T-cell (primary cell): ENCODE results near the gene FAF2. TPM values are rescaled to one million over a fixed set of nuclear protein-coding genes. Genes with fewer than 3 reads are reported as not detected.
A peak's percentile ranks its signal among the peaks of the same experiment; 100 is the strongest.

Experiments
- ATAC-seq, 4 experiments: fragments of 200-7000 bp in 3 of 4; fragments of 150-1000 bp in 1 of 4; cut with Tn5 transposase; replicated peaks in 1 of 4; 1 replicate in 3 of 4; 2 replicates in 1 of 4; pipeline ENCODE4 v1.10.0; 2021; ENCODE audit warnings: moderate library complexity in 3 of 4, mild to moderate bottlenecking in 2 of 4, moderate number of reproducible peaks in 1 of 4
- CTCF ChIA-PET, 2 donors: fragments of 300-600 bp; sonication (Branson Sonifier 250); formaldehyde crosslinking; loops; one replicate each; lab custom pipeline; 2022; ENCODE audit warnings: antibody characterized with exemption in 2 of 2; lab: Charles Lee
- POLR2A ChIA-PET, 2 donors: fragments of 300-600 bp; sonication (Branson Sonifier 250); formaldehyde crosslinking; loops; one replicate each; lab custom pipeline; 2022; ENCODE audit warnings: antibody characterized with exemption in 2 of 2; lab: Charles Lee
- DNase-seq, 35 experiments: peaks; one replicate each; pipeline versions ENCODE4 v3.0.0 to v3.0.0-alpha.2; 2013 to 2023
- H3K27ac ChIP-seq: one replicate; pipeline ENCODE4 v1.5.1; 2013; ENCODE audit warnings: low read length
- H3K27me3 ChIP-seq, 2 experiments: replicated peaks in 1 of 2; 1 replicate in 1 of 2; 2 replicates in 1 of 2; pipeline versions ENCODE4 v1.6.1 to v1.7.0; 2013; ENCODE audit warnings: low read length in 1 of 2, mixed read lengths in 1 of 2; ENCODE audit not compliant: control insufficient read depth in 2 of 2, insufficient read depth in 2 of 2; ENCODE audit errors: extremely low read depth in 1 of 2
- H3K36me3 ChIP-seq, 2 donors: 1 replicate in 1 of 2; 2 replicates in 1 of 2; pipeline versions ENCODE4 v1.6.1 to v1.7.0; 2013; ENCODE audit warnings: low read length in 1 of 2; ENCODE audit not compliant: control insufficient read depth in 2 of 2, insufficient read depth in 1 of 2; ENCODE audit errors: extremely low read depth in 1 of 2
- H3K4me1 ChIP-seq, 2 experiments: 1 replicate in 1 of 2; 2 replicates in 1 of 2; pipeline versions ENCODE4 v1.6.1 to v1.7.0; 2013; ENCODE audit warnings: low read length in 2 of 2, mixed read lengths in 1 of 2; ENCODE audit not compliant: insufficient read depth in 2 of 2, control insufficient read depth in 1 of 2; ENCODE audit errors: extremely low read depth in 1 of 2
- H3K4me3 ChIP-seq, 2 donors: 1 replicate in 1 of 2; 2 replicates in 1 of 2; pipeline versions ENCODE4 v1.5.1 to v1.7.0; 2013; ENCODE audit warnings: mild to moderate bottlenecking in 2 of 2, low read length in 1 of 2, moderate library complexity in 1 of 2; ENCODE audit not compliant: control insufficient read depth in 1 of 2; ENCODE audit errors: extremely low read depth in 1 of 2
- H3K9me3 ChIP-seq: 2 replicates; pipeline ENCODE4 v1.7.0; 2013
- H3K27ac Mint-ChIP-seq, 2 donors: one replicate each; pipeline ENCODE4 v1.8.0; 2020 to 2021; ENCODE audit warnings: mild to moderate bottlenecking in 2 of 2, mixed read lengths in 2 of 2
- H3K27me3 Mint-ChIP-seq, 2 donors: one replicate each; pipeline ENCODE4 v1.8.0; 2021 to 2022; ENCODE audit warnings: mixed read lengths in 2 of 2
- H3K36me3 Mint-ChIP-seq: one replicate; pipeline ENCODE4 v1.8.0; 2021; ENCODE audit warnings: mixed read lengths
- H3K4me1 Mint-ChIP-seq, 3 donors: one replicate each; pipeline ENCODE4 v1.8.0; 2020 to 2022; ENCODE audit warnings: mixed read lengths in 3 of 3, mild to moderate bottlenecking in 1 of 3
- H3K4me3 Mint-ChIP-seq, 3 donors: one replicate each; pipeline ENCODE4 v1.8.0; 2020 to 2022; ENCODE audit warnings: mild to moderate bottlenecking in 3 of 3, mixed read lengths in 3 of 3, moderate library complexity in 3 of 3
- H3K9me3 Mint-ChIP-seq, 3 donors: one replicate each; pipeline ENCODE4 v1.8.0; 2020 to 2022; ENCODE audit warnings: mixed read lengths in 3 of 3
- WGBS: methylation state at CpG from one replicate; pipeline ENCODE4 v1.1.5; 2013; ENCODE audit warnings: missing lambda C conversion rate; ENCODE audit not compliant: insufficient coverage; 5-methylcytosine and 5-hydroxymethylcytosine counted together
- total RNA-seq, 35 experiments: library from RNA in 6 of 35; stranded (reverse) in 6 of 35; fragments of 120-200 nt in 1 of 35; gene quantifications; one replicate each; pipeline versions ENCODE4 v1.2.1 to v1.2.4 and lab custom pipeline; 2013 to 2026

The FAF2 gene
- total RNA-seq, 5 donors from 2014 or later (not counting 1 experiment from before 2014, with no cell fraction given) = 24.1 to 27.7 (median 26.2) TPM

GRCh38 chr5:176541338-176542134 is 93.4 kb downstream of the FAF2 start:
- ChIA-PET POLR2A (no interaction called here), CTCF (interaction anchor here in 1 of 2 donors (1.1 kb wide), 1 partner anchor 93 kb away, joined by 3 read pairs; the partner anchor contains the start of gene FAF2)
- peak overlapping the region; percentile 78 to 81 for H3K4me3 ChIP-seq
- Mint-ChIP-seq H3K27me3 (no peaks in the 10 kb centered on the region), H3K27ac (peak overlapping the region; percentile 99 to 100), H3K36me3 (no peaks in the 10 kb centered on the region), H3K9me3 (no peaks in the 10 kb centered on the region), H3K4me3 (peak overlapping the region; percentile 85 to 91 (median 90)), H3K4me1 (peaks cover 67 to 72% (median 69%) of the 10 kb centered on the region in 3 donors)
- peaks cover 34 to 74% of the 10 kb centered on the region in 2 experiments for H3K4me1 ChIP-seq
- peak overlapping the region; percentile 83 for H3K27ac ChIP-seq
- no peaks in the 10 kb centered on the region for H3K27me3 ChIP-seq
- ATAC-seq (peak; percentile 21 to 27 (median 26)), DNase-seq (peak; percentile 54 to 82 (median 69))
- H3K9me3 ChIP-seq = no peaks in the 10 kb centered on the region
- no peaks in the 10 kb centered on the region for H3K36me3 ChIP-seq
- 0% methylated on average over 2 of the region's 12 CpGs for WGBS

- ATAC-seq = peak in 2 of 4 experiments; percentile 4 to 8
- Mint-ChIP-seq H3K27me3 (no peaks in the 10 kb centered on the region), H3K27ac (peak overlapping the region; percentile 99 to 100), H3K36me3 (no peaks in the 10 kb centered on the region), H3K9me3 (no peaks in the 10 kb centered on the region), H3K4me3 (peak overlapping the region; percentile 85 to 91 (median 90)), H3K4me1 (peaks cover 67 to 72% (median 69%) of the 10 kb centered on the region in 3 donors)
- peaks cover 34 to 74% of the 10 kb centered on the region in 2 experiments for H3K4me1 ChIP-seq
- ChIA-PET POLR2A (no interaction called here), CTCF (interaction anchor here in 1 of 2 donors (0.6 to 0.7 kb wide), 3 partner anchors 94 to 127 kb away, joined by 3 read pairs; partner anchors contain the start of gene FAF2)
- H3K27me3 ChIP-seq = no peaks in the 10 kb centered on the region
- DNase-seq = peak in 24 of 35 experiments; percentile 35 to 76 (median 58)
- 7% methylated on average over 6 of the region's 16 CpGs for WGBS
- peak overlapping the region; percentile 78 to 81 for H3K4me3 ChIP-seq
- H3K36me3 ChIP-seq = no peaks in the 10 kb centered on the region
- H3K9me3 ChIP-seq = no peaks in the 10 kb centered on the region
- H3K27ac ChIP-seq = peak overlapping the region; percentile 83
These were observed 94.0 kb downstream of the FAF2 start for GRCh38 chr5:176542135-176542595.

DNA sequence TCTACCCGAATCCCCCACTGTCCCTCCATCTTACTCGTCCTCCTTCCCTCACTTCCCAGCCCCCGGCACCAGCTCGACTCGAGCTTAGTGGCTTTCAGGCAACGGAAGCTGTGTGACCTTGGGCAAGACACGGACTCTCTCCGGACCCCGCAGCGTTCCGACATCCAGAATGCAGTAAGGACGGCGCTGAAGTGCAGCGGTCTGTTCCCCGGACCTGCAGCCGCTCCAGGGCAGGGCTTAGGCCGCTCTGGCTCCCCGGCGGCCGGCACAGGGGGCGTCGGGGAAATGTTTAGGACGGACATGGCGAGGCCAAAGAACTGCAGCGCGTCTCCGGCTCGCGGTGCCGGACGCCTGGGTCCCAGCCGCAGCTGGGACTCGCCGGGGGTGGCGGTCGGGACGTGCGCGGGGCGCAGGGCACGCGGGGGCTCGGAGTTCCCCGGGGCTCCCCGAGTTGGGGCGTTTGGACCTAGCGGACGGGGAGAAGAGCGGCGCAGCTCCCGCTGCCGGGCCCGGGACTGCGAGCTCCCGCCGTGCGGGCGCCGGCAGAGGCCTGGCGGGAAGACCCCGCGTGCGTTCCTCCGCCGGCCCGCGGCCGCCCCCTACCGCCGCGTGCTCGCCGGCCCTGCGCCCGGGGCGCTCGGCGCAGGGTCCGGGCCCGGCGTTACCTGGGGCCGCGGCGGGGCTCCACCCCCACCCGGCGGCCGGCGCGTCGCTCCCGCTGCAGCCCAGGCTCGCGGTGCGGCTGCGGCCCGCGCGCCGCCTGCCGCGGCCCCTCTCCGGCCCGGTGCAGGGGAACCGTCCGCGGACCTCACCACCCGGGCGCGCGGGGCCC is 94.6 kb downstream of the FAF2 start:
- peak in 9 of 35 experiments; percentile 25 to 74 (median 33) for DNase-seq
- peak overlapping the region; percentile 83 for H3K27ac ChIP-seq
- peak overlapping the region; percentile 78 to 81 for H3K4me3 ChIP-seq
- ChIA-PET POLR2A (interaction anchor here (0.6 to 0.8 kb wide), 5 partner anchors 12 to 89 kb away, joined by 3 to 9 read pairs (median 4); no protein-coding TSS in a partner anchor), CTCF (interaction anchor here (0.6 to 1.8 kb wide), 11 partner anchors 13 to 1593 kb away, joined by 3 to 11 read pairs (median 4); partner anchors contain the start of gene FAF2 (in 1 of the 2))
- Mint-ChIP-seq H3K27ac (peak overlapping the region; percentile 99 to 100), H3K9me3 (no peaks in the 10 kb centered on the region), H3K4me3 (peak overlapping the region; percentile 85 to 91 (median 90)), H3K27me3 (no peaks in the 10 kb centered on the region), H3K36me3 (no peaks in the 10 kb centered on the region), H3K4me1 (peaks cover 68 to 78% (median 74%) of the 10 kb centered on the region in 3 donors)
- no peaks in the 10 kb centered on the region for H3K27me3 ChIP-seq
- ATAC-seq = peak; percentile 24 to 34 (median 30)
- under 1% methylated on average over 110 of the region's 110 CpGs for WGBS
- H3K9me3 ChIP-seq = no peaks in the 10 kb centered on the region
- H3K4me1 ChIP-seq = peaks cover 34 to 79% of the 10 kb centered on the region in 2 experiments
- no peaks in the 10 kb centered on the region for H3K36me3 ChIP-seq

- H3K27me3 Mint-ChIP-seq = no peaks in the 10 kb centered on the region
- H3K36me3 ChIP-seq = no peaks in the 10 kb centered on the region
- H3K27ac ChIP-seq = peak overlapping the region; percentile 91
- peak overlapping the region; percentile 72 to 78 for H3K4me3 ChIP-seq
- H3K27ac Mint-ChIP-seq = peak overlapping the region; percentile 97 to 98
- H3K36me3 Mint-ChIP-seq = no peaks in the 10 kb centered on the region
- H3K9me3 Mint-ChIP-seq = no peaks in the 10 kb centered on the region
- H3K4me1 Mint-ChIP-seq = peaks cover 65 to 75% (median 70%) of the 10 kb centered on the region in 3 donors
- WGBS = under 1% methylated on average over 50 of the region's 63 CpGs
- H3K4me3 Mint-ChIP-seq = peak overlapping the region; percentile 87 to 91 (median 90)
- H3K27me3 ChIP-seq = no peaks in the 10 kb centered on the region
- CTCF ChIA-PET = interaction anchor here (0.6 to 1.8 kb wide), 12 partner anchors 8 to 1592 kb away, joined by 3 to 11 read pairs (median 4); partner anchors contain the start of gene FAF2 (in 1 of the 2)
- peak; percentile 47 to 85 (median 61) for DNase-seq
- H3K9me3 ChIP-seq = no peaks in the 10 kb centered on the region
- POLR2A ChIA-PET = interaction anchor here (0.5 to 1.3 kb wide), 8 partner anchors 9 to 1017 kb away, joined by 3 to 9 read pairs (median 4); no protein-coding TSS in a partner anchor
- ATAC-seq = peak; percentile 70 to 75 (median 74)
- H3K4me1 ChIP-seq = peaks cover 30 to 77% of the 10 kb centered on the region in 2 experiments
These were observed 95.4 kb downstream of the FAF2 start for GRCh38 chr5:176543428-176544182.

- Histone ChIP-seq H3K4me3 (no peak overlapping the region), H3K36me3 (no peaks in the 10 kb centered on the region), H3K27me3 (no peaks in the 10 kb centered on the region), H3K27ac (no peak overlapping the region), H3K4me1 (peaks cover 15 to 79% of the 10 kb centered on the region in 2 experiments), H3K9me3 (no peaks in the 10 kb centered on the region)
- 100% methylated on average over 2 of the region's 6 CpGs for whole genome bisulfite sequencing
- ATAC-seq (no peak), DNase-seq (no peak)
- Mint-ChIP-seq H3K9me3 (no peaks in the 10 kb centered on the region), H3K4me3 (peak overlapping the region; percentile 14 to 91 (median 87)), H3K4me1 (peaks cover 48 to 70% (median 60%) of the 10 kb centered on the region in 3 donors), H3K27ac (peak overlapping the region; percentile 83 to 87), H3K36me3 (no peaks in the 10 kb centered on the region), H3K27me3 (no peaks in the 10 kb centered on the region)
- ChIA-PET CTCF (no interaction called here), POLR2A (no interaction called here)
These were observed 97.2 kb downstream of the FAF2 start for GRCh38 chr5:176545388-176545736.
